ENCODE results near the gene SLC44A4.
"Not testable (repeated sequence)": the region's sequence is repeated elsewhere in the genome, so short reads cannot be mapped to it uniquely, and the experiment has no call there.

Gene SLC44A4

DNA sequence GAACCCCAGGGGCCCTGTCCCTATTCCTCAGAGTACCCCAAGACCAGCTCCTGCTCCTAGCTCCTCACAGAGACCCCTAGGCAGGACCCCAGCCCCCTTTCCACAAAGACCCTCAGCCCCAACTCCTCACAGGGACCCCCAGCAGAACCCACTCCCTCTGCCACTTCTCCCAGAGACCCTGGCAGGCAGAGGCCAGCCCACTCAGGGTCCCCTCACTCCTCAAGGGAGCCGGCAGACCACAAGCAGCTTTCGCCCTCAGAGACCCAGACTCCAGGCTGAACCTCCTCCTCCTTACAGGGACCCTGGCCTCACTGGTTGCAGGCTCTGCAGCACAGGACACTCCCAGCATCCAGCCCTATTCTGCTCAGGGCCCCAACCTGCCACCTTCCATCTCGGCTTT is 575 bp downstream of the SLC44A4 start:
- no peak for DNase-seq

DNA sequence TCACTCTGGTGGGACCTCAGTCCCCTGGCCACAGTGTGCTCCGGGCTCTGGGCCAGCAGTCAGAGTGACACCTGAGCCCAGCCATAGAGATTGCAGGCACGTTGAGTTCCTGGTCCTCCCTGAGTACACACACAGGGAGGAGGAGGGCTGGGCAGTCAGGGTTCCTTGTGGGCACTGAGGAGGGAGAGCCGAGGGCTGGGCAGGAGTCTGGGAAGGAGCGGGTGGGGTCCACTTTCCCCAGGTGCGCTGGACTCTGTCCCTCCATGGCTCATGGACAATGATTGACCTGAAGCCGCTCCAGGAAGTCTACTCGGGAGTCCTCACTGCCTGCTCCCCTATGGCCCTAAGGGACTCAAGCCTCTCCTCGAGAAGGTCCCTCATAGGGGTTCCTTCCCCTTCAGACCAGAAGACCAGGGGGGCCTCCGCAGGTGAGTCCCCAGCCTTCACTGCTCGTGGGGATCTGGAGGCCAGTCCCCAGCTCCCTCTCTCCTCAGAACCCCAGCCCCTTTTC is 1.1 kb downstream of the SLC44A4 start:
- peak; percentile 50 to 62 for DNase-seq

DNA sequence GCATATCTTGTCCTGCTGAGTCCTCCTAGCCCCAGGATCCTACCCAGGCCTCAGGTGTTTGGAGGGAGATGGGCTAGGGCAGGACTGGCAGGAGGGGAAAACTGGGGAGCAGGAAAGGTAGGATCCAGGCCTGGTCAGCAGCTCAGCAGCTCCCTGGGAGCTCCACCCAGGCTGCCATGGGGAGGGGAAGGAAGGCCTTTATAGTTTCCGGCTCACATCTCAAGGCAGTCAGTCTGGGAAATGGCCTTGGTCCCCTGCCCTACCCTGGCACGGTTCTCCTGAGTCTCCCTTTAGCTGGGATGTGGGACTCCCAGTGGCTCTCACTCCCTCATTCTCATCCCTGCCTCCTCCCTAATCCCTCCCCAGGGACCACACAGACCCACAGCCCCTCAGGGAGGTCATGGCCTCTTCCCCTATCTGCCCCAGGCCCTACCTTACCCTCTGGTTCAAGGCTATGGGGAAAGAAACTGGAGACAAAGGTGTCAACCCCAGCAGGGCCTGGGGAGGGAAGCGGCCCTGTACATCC is 1.6 kb downstream of the SLC44A4 start:
- DNase-seq, result no peak

DNA sequence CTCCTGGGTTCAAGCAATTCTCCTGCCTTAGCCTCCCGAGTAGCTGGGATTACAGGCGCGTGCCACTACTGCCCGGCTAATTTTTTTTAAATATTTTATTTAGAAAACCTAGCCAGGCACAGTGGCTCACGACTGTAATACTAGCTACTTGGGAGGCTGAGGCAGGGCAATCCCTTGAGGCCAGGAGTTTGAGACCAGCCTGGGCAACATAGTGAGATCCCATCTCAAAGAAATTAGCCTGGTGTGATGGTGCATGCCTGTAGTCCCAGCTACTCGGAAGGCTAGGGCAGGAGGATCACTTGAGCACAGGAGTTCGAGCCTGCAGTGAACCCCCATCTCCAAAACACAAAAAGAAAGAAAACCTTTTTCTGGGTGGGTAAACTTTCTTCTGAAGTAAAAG is 2.4 kb downstream of the SLC44A4 start:
- DNase-seq, result no peak

DNA sequence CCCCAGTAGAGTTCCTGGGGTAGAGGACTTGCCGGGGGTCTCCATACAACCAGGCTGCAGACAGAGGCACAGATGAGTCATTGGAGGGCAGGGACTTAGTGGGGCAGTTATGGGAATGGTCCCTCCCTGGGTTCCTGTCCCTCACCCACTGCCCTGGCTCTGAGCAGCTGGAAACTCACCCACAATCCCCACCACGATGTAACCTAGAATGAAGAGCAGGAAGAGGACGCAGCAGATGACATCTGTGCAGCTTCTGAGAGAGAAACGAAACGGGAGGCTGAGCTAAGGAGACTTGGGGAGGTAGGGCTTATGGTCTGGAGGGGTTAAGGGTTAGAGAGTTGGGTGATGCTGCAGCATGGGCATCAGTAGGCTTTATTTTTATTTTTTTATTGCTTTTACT is 2.9 kb downstream of the SLC44A4 start:
- DNase-seq, result no peak

DNA sequence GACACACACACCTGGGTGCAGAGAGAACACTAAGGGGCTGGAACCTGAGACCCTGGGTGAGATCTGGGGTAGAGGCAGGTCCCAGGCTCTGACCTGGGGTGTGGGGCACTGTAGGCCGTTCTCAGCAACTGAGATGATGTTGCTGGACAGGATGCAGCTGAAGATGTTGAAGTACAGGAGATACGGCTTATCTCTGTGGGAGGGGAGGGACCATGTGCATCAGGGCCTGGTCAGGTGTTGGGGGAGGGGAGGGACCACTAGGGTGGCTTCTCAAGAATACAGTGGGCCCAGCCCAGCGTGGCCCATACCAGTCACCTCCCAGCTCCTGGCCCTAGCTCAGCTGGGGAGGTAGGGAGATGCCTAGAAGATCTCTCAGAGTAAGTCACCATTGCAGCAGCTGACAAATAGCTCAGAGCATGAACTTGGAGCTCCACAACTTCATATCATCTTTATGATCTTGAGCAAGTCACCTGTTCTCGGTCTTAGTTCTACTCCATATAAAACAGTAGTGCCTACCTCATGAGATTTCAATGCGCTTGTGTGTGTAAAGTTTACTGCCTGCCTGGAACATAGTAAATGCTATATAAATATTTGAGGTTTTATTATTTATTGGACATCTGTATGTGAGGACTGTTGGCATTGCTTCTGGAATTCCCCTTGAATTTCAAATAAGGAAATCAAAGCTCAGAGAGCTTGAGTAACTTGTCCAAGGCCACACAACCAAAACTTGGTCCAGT is 3.8 kb downstream of the SLC44A4 start:
- no peak for DNase-seq

DNA sequence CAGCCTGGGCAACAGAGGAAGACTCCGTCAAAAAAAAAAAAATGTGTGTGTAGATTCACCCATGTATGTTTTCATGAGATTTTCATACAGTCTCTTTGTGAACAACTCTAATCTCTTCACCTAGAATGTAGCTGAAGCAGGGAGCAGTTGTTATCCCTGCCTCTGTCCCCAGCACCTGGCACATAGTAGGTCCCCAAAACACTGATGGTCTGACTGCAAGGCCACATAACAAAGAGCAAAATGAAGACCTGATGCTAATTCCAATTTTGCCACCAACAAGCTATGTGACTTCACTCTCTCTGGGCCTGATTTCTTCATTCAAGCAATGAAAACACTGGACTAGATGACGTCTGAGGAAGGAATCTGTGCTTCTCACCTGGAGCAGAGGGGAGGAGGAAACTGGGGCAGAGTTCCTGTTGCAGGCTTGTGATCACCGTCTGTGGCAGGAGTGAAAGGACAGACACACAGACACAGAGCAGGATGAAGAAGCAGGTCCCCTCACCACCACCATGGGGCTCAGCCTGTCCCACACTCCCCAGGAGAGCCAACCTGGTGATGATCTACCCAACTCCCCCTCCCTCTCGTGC is 4.6 kb downstream of the SLC44A4 start:
- no peak for DNase-seq

DNA sequence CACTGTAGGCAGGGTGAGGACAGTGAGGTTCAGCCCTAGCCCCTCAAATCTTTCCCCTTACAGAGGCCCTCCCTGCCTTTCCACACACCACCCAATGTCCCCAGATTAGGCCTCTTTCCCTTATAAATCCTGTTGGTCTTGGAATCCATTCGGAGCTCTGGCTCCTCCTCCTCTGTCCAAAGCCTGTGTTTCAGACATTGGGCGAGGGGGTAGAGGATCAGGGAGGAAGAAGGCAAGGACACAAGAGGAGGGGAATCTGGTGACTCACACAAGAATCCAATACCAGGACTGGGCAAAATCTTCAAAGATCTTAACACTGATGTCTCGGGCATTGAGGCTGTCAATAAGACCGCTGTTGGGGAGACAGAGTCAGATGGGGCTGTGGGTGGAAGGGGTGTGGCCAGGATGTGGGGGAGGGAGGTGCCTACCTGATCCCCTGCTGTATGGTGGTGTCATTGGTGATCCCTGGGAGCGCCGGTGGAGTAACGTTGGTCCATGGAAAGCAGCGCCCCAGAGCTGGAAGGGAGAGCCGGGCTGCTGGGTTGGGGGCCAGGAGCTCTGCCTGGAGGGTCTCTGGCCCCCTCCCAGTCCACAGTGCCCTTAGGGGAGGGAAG is 7.6 kb downstream of the SLC44A4 start:
- no peak for DNase-seq

DNA sequence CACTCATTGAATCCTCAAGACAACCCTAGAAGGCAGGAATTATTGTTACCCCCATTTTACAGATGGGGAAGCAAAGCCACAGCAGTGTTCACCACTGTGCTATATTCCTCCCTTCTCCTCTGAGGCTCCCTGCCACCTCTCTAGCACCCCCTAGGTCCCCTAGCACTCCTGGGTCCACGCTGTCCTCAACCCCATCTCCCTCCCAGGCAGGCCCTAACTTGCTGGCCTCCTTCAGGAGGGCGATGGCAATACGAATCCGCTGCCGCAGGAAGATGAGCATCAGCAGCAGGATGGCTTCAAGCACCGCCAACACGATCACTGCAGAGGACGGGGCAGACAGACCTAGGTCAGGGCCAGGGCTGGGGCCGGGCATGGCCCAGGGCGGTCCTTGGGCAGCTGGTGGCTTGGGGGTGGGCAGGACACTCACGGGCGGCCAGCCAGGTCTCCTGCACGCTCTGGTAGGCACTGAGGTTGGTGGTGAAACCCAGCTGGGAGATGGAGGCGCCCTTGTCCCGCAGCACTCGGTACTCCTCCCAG is 8.3 kb downstream of the SLC44A4 start:
- DNase-seq, result peak; percentile 47 to 64

DNA sequence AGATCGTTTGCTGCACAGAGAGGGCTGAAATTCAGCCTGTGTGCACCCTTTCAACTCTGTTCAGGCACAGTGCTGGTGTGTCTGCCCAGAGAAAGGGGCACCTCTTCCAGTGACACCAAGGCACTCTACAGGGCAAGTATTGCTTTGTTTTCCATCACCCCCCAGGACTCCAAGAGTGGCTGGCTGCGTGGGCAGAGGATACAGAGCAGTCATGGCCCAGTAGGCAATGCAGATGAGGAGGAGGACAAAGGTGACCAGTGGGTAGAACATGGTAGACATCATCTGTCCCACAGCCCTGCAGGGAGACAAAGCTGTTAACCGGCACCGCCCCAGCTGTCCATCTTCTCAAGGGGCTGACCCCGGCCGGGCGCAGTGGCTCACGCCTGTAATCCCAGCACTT is 9.5 kb downstream of the SLC44A4 start:
- no peak for DNase-seq

DNA sequence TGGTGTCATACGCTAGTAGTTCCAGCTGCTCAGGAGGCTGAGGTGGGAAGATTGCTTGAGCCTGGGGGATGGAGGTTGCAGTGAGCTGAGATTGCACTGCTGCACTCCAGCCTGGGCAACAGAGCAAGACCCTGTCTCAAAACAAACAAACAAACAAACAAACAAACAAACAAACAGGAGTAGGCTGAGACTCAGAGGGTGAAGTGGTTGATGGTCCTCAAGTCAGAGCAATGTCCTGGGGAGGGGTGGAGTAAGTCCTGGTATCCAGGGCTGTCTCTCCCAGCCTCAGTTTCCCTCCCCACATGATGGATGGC is 10.2 kb downstream of the SLC44A4 start:
- not testable (repeated sequence) for DNase-seq

DNA sequence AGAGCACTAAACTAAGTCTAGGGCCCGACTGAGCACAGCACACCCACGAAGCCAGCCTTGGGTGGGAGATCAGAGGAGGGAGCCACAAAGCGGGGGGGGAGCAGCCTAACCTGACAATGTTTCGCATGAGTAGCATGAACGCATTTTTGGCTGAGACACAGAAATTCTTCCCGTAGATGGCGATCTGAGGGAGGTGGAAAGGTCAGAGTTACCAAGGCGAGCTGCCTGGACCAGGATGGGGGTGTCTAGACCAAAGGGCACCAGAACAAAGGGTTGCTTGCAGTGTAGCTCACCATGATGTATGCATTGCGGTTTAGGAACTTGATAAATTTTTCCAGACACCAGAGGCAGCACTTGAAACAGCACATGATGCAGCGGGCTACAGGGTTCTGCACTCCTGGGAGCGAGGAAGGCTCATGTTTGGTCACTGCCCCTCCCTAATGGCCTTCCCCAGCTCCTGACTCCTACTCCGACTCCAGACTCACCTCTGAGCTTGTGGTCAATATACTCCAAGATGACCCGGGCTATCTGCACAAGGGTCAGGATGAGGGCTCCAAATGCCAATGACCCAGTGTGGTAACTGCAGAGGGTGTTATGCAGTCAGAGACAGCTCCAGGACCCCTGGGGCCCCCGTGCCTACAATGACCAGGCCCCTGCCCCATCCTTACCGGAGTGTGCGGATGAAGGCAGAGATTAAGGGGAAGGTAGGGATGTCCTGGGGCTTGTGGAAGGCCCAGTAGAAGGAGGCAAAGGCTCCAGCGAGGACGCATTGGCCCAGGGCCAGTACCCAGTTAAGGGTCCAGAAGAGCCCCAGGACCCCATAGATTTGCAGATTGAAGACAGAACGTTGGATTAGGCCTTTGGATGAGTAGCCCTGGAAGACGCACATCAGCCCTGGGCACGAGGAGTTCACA is 13.3 kb downstream of the SLC44A4 start:
- no peak for DNase-seq

DNA sequence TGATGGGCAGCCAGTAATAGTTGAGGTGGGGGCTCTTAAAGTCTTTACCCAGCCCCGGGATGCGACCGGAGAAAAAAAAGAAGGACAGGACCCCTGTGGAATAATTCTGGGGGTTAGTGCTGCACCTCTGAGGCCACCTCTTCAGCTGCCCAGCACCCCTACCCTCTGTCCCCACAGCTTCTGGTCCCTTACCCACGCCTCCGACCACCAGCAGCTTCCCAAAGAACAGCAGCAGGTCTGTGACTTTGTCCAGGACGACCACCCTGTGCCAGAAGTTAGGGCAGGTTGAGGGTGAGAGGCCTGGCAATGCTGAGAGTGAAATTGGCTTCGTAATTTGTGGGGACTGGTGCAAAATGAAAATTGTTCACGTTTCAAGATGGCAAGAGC is 14.0 kb downstream of the SLC44A4 start:
- DNase-seq, result no peak

DNA sequence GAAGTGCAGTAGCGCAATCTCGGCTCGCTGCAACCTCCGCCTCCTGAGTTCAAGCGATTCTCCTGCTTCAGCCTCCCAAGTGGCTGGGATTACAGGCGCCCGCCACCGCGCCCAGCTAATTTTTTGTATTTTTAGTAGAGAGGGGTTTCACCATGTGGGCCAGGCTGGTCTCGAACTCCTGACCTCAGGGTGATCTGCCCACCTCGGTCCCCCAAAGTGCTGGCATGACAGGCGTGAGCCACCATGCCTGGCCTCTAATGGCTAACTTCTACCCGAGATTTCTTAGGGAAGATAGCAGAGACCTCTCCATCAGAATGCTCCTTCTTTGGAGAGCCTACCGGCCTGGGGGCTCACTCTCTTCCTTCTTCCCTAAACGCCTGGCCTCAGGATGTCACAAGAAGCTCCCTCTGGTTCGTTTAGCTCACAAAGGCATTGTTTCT is 14.7 kb downstream of the SLC44A4 start:
- not testable (repeated sequence) for DNase-seq

DNA sequence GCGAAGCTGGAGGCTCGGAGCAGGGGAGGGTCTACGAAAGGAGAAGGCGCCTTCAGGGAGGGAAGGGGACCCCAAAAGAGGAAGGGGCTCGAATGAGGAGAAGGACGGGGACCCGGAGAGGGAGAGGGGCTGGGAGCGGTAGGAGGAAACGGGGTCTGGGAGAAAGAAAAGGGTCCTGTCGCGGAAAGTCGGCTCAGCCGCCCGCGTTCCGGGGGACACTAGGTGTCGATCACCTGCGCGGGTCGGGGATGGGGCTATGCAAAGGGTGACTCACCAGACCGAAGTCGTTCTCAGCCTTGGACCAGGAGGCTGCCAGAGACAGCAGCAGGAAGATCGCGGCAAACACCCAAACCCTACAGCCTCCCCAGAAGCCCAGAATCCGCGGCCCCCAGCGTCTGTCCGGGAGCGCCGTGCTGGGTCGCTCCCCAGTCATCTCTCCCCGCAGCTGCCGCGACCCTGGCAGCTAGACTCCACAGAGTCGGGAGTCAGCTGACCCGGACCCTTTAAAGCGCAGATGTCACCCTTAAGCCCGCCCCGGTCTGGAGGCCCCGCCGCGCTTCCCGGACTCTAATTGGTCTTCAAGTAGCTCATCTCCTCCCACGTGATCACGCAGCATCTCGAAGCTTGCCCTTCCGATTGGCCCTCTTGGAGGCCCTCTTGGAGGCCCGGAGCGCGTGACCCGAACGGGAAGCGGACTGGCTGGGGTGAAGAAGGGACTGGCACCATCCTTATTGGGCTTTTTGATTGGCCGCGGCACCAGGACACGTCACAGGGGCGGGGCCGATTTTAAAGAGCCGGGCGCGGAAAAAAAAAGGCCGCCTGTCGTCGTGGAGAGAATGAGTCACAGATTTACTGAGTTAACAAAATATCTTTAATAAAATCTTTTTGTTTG is 16.2 kb downstream of the SLC44A4 start, which contains the start of gene NEU1:
Gene NEU1, minus strand, starts transcription at position 478 of the 892 bp plus-strand sequence. Its CDS starts 45 bp downstream, at position 433.
- DNase-seq, result peak; percentile 100

DNA sequence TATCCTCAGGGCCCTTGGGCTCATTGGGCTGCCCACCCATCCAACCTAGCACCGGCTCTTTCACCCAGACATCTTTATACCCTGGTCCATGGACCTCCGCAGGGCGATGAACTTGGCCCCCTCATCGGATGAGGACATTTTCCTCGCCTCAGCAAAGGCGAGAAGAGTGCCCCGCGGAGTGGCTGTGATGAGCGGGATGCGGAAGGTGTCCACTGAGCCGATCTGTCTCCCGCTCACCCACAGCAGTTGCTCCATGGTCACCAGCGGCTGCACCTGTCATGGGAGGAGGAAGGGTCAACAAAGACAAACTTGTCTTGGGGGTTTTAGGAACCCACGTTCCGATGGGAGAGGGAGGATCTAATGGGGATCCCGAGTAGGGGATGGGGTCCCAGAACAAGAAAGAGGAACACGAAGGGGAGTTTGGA is 16.9 kb downstream of the SLC44A4 start:
- DNase-seq, result no peak

DNA sequence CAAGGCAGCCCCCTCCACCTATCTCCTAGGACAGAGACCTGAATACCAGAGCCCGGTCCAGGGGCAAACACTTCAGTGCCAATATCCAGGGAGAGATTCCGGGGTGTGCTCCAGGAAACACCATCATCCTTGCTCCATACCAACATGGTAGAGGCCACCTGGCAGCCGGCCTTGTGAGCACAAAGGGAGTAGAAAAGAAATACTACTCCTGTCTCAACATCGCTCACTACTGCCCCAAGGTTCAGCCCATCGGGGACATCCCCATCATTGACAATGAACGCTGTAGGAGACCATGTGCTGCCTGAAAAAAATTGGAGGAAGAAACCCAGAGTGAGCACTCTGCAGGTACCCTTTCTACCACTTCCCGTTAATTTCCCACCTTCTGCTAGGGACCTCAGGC is 17.6 kb downstream of the SLC44A4 start:
- no peak for DNase-seq

DNA sequence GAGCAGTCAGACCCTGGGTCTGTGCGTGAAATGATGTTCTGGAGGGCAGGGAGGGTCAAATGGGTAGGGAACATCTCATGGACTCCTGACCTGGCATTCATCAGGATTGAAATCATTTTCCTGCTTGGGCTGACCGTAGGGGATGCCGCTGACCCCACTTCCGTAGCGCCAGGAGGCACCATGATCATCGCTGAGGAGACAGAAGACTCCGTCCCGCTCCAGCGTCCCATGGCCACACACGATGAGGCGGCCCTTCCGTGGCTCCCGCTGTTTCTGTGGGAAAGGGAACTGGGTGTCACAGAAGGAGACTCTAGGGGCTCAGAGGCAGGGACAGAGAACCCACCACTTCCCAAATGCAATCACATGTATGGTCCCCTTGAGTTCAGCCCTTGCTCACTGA is 18.4 kb downstream of the SLC44A4 start:
- no peak for DNase-seq

DNA sequence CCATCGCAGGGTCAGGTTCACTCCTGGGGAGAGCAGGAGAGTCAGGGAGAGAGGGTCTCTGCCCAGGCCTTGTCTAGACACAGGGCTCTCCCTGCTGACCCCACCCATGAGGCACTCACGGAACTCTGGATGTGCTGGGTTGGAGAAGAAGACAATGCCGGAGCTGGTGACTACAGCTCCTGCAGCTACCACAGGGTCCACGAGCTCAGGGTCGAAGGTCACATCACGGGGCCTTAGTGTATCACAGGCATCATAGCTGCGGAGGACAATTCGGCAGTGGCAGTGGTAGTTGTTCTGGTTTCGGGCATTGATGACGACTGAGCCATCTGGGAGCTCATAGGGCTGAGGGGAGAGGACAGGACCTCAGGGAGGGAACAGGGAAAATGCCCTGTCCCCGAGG is 18.9 kb downstream of the SLC44A4 start:
- no peak for DNase-seq

DNA sequence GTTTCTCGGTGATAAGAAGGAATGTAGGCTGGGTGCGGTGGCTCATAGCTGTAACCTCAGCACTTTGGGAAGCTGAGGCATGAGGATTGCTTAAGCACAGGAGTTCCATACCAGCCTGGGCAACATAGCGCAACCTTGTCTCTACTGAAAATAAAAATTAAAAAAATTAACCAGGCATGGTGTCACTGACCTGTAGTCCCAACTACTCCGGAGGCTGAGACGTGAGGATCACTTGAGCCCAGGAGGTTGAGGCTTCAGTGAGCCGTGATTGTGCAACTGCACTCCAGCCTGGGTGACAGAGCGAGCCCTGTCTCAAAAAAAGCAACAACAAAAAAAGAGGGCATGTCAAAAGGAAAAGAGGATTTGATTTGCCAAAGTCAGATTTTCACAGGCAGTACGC is 20.1 kb downstream of the SLC44A4 start:
- no peak for DNase-seq

DNA sequence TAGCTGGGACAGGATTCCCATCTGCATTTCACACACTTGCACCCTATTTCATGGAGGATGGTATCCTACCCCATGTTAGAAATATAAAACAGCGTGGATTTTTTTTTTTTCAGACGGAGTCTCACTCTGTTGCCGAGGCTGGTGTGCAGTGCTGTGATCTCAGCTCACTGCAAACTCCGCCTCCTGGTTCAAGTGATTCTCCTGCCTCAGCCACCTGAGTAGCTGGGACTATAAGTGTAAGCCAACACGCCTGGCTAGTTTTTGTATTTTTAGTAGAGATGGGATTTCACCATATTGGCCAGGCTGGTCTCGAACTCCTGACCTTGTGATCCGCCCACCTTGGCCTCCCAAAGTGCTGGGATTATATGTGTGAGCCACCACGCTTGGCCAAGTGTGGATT is 21.0 kb downstream of the SLC44A4 start:
- not testable (repeated sequence) for DNase-seq

All from SHP77 (cell line).